ENCODE data around the gene GPN2. TPM values are rescaled to one million over a fixed set of nuclear protein-coding genes. Genes with fewer than 3 reads are reported as not detected.
"Not testable (repeated sequence)": the region's sequence is repeated elsewhere in the genome, so short reads cannot be mapped to it uniquely, and the experiment has no call there.

Gene GPN2
- total RNA-seq, 1 donor from 2014 or later = 34.1 TPM

- intact Hi-C loops (cut with micrococcal nuclease) = no loop called here
Measured at GRCh38 chr1:26907071-26907917, 17.2 kb upstream of the GPN2 start.

GRCh38 chr1:26900815-26901511, 10.9 kb upstream of the GPN2 start:
- intact Hi-C loops (cut with micrococcal nuclease) = loop anchor here (1.0 to 5.0 kb wide), 3 partner anchors 11 to 91 kb away; partner anchors contain the start of genes GPN2, NUDC and TRNP1

- intact Hi-C loops (cut with micrococcal nuclease) = loop anchor here (1.0 to 5.0 kb wide), 3 partner anchors 10 to 92 kb away; partner anchors contain the start of genes GPN2, NUDC and TRNP1
Measured at GRCh38 chr1:26900001-26900814, 10.1 kb upstream of the GPN2 start, which contains the start of gene GPATCH3. GPATCH3 (minus strand) TSS chr1:26900467; CDS start chr1:26900442, 25 bp downstream.

- intact Hi-C loops (cut with micrococcal nuclease) = loop anchor here (10.0 kb wide), 1 partner anchor 993 kb away; the partner anchor contains the start of gene STMN1
Measured at GRCh38 chr1:26897351-26897750, 7.3 kb upstream of the GPN2 start.

- intact Hi-C loops (cut with micrococcal nuclease) = loop anchor here (10.0 kb wide), 1 partner anchor 989 kb away; the partner anchor contains the start of gene STMN1
Measured at GRCh38 chr1:26894263-26894662, 4.2 kb upstream of the GPN2 start.

- intact Hi-C loops (cut with micrococcal nuclease) = loop anchor here (1.0 to 10.0 kb wide), 8 partner anchors 10 to 986 kb away; partner anchors contain the start of genes GPATCH3, NUDC, STMN1 and WDTC1
Measured at GRCh38 chr1:26890467-26890796, 349 bp upstream of the GPN2 start.

DNA sequence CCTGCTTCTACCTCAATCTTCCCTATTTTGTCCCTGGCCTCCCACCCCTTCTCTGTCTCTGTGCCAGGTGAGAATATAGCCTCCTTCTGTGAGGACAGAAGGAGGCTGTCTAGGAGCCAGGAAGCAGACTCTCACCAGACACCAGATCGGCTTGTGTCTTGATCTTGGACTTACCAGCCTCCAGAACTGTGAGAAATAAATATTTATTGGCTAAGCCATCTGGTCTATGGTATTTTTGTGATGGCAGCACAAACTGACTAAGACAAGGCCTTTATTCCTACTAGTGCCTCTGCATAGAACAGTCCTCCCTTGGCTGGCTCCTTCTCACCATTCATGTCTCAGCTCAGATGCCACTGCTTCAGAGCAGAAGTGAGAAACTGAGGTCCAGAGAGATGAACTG, 1.9 kb downstream of the GPN2 start:
- intact Hi-C loops (cut with micrococcal nuclease) = no loop called here

- intact Hi-C loops (cut with micrococcal nuclease) = no loop called here
Measured at GRCh38 chr1:26887125-26887524, 3.0 kb downstream of the GPN2 start.

DNA sequence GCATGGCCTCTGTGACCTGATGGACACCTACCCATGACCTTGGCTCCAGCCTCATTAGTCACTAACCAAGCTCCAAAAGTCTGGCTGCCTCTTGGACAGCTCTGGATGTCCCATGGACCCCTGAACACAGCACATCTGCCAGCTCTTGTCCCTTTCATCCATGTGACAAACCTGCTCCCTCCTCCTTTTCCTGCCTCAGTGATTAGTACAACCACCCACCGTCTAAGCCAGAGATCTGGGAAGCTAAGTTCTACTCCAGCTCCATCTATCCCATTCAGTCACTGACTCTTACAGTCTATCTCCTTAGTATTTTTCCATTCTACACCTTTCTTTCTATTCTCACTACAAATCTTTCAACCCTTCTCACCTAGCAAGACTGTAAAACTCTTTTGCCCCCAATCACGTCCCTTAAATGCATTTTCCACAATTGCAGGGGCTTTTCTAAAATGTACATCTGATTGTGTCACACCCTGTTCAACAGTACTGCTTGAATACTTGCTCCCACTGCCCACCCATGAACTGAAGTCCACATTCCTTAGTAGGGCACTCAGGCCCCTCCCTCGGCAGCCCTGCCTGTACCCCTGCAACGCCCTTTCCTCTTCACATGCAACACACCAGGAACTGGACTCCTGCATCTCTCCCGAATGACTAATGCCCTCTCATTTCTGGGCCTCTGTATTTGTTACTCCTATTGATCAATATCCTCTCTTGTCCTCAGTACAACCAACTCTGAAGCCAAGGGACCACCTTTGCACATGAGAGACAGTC, 7.2 kb downstream of the GPN2 start:
- intact Hi-C loops (cut with micrococcal nuclease) = no loop called here

DNA sequence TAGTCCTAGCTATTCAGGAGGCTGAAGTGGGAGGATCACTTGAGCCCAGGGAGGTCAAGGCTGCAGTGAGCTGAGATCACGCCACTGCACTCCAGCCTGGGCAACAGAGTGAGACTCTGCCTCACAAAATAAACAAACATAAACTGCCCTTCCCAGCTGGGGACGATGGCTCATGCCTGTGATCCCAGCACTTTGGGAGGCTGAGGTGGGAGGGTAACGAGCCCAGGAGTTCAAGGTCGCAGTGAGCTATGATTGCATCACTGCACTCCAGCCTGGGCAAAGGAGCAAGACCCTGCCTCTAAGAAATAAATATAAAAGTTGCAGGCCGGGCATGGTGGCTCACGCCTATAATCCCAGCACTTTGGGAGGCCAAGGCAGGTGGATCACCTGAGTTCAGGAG, 8.5 kb downstream of the GPN2 start:
- intact Hi-C loops (cut with micrococcal nuclease) = not testable (repeated sequence)

DNA sequence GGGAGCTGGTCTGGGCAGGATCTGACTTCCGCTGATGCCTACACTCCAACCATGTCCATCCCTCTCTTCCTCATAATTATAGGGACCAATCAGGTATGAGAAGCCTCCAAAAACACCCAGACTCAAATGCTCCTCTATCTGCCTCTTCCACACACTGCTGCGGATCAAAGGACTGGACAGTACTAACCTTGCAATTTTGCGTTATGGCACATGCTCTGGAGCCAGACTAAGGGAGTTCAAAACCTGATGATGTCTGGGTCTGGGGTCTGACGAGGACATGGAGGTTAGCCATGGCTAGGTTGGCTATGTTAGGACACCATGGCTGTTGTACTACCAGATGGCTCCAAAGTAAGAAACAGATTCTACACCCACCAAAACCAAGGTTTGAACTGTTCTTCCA, 10.3 kb downstream of the GPN2 start:
- intact Hi-C loops (cut with micrococcal nuclease) = loop anchor here (5.0 kb wide), 2 partner anchors 177 to 377 kb away; no protein-coding TSS in a partner anchor

DNA sequence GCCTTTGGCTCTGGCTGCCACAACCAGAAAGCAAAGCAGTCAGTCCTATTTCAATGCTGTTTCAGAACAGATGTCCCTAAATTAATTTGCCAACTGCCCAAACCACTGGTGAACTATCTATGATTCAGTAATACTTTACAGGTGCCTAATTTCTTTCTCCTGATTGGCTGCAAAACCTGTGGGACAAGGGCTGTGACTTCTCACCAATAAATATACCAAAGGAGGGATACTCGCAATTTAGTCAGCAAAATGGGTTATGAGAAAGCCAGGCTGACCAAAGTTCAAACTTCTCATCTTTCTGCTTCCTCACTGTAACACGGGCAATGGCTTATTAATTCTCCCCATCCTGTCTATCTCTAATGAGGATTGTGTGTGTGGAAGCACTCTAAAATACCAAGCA, 12.8 kb downstream of the GPN2 start:
- intact Hi-C loops (cut with micrococcal nuclease) = loop anchor here (5.0 kb wide), 2 partner anchors 175 to 375 kb away; no protein-coding TSS in a partner anchor

DNA sequence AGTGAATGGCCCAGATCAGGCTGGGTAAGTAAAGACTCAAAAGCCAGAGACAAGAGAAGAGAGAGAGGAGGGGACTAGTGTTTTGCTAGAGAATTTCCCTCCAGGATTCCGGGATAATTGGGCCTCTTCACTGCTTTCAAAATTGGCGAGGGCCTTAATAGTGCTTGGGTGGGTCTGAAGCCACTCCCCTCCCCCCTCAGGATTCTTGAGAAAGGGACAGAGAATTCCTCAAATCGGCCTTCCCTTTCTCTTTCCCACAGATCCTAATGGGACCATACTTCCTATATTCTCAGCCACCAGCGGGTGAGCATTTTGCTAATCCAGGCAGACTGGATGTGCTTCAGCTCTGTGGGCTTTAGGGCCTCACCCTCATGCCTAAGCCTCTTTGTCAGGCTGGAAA, 15.2 kb downstream of the GPN2 start:
- intact Hi-C loops (cut with micrococcal nuclease) = loop anchor here (5.0 kb wide), 2 partner anchors 173 to 373 kb away; no protein-coding TSS in a partner anchor

- intact Hi-C loops (cut with micrococcal nuclease) = not testable (repeated sequence)
Measured at GRCh38 chr1:26873097-26873496, 17.0 kb downstream of the GPN2 start.

DNA sequence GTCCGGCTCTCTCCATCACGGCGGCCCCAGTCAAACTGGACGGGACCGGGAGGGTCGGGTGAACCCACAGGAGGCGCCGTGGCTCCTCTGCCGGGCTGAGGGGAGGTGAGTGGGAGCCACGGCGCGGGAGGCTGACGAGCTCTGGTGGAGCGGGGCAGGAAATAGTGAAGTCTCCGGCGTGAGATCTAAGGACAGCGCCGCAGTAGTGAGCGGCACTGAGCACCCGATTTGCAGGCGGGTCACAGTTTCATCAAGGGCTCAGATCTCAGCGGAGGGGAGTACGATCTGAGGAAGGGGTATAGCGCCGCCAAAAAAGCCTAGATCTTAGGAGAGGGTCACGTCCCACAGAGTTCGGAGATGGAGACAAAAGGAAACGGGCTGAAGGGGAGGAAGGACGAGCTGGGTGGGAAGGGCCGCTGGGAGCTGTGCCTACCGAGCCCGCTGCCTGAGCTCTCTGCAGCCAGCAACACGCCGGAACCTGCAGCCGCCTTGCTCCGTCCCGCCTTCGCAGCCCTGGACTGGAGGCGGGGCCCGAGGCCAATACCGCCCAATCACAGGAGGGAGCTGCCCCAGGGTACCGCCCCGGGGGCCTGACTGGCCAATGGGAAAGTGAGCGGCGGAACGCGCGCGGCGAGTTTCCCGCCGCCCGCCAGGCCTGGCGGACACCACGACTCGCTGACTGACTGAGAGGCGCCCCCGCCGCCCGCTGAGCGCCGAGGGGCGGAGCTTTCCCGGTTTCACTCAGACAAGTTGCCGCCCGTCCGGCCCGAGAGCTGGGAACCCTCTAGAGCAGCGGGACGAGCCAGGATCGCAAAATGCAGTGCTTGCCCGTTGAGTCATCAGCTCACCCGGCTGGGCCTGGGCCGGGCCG, 25.2 kb downstream of the GPN2 start:
- intact Hi-C loops (cut with micrococcal nuclease) = loop anchor here (1.0 to 10.0 kb wide), 11 partner anchors 12 to 430 kb away; partner anchors contain the start of genes DHDDS, GPN2, NUDC and ZDHHC18

GRCh38 chr1:26863685-26864077, 26.4 kb downstream of the GPN2 start:
- intact Hi-C loops (cut with micrococcal nuclease) = loop anchor here (2.0 to 10.0 kb wide), 3 partner anchors 31 to 429 kb away; partner anchors contain the start of gene DHDDS

- intact Hi-C loops (cut with micrococcal nuclease) = loop anchor here (10.0 kb wide), 1 partner anchor 428 kb away; the partner anchor contains the start of gene DHDDS
Measured at GRCh38 chr1:26862781-26863684, 27.1 kb downstream of the GPN2 start, which contains the start of gene SFN. SFN (plus strand) TSS chr1:26863149; CDS start chr1:26863213, 64 bp downstream.

Measured in T-helper 1 cell treated with Interleukin-12 subunit alpha and Interleukin-12 subunit beta and Interleukin-4 antibody, amounts not matched to agents 30 ng/mL and 1 ng/mL, for 36 hours (primary cell).